Endometrium (tissue), 2 donors: ENCODE data around the gene STX3.

Experiments
- FAIRE-seq: peaks from 2 replicates; lab custom pipeline; 2012; peaks lifted over from hg19 to GRCh38; lab: Jason Lieb, UNC
- donor health status: control.
- donor health status: control.

The STX3 gene

DNA sequence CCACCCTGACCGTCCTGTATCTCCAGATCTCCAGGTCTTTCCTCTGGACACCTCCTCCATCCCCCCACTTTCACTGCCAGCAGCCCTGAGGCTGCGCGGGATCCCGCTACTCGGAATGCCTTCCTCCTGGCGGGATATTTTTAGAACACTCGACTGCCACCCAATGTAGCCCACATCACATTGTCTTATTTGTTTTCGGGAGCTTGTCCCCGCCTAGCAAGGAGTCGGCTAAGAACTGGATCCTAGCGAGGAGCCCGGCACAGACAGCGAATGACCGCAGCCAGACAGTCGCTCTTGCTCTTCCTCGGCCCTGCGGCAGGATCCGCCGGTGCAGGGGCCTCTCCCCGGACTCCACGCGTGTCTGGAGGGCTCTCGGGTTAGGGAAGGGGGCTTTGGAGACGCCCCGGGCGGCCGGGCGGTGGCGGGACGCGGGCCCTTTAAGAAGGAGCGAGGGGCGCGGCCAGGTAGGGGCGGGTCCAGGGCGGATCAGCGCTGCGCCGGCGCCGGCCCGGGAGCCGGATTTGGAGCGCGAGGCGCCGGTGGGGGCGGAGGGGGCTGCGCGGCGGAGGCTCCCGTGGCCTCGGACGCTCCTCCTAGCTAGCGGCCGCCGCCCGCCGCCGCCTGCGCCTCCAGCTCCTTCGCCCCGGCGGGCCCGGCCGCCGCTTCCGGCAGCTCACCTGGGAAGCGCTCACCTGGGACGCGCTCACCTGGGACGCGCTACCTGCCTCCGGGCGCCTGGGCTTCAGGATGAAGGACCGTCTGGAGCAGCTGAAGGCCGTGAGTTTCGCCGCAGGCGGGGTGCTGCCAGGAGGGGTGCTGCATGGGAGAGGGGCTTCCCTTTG lies at the start of gene STX3:
STX3 (plus strand) TSS at position 518 of the 842 bp plus-strand sequence; CDS start at position 748, 230 bp downstream.
- FAIRE-seq: no peak

DNA sequence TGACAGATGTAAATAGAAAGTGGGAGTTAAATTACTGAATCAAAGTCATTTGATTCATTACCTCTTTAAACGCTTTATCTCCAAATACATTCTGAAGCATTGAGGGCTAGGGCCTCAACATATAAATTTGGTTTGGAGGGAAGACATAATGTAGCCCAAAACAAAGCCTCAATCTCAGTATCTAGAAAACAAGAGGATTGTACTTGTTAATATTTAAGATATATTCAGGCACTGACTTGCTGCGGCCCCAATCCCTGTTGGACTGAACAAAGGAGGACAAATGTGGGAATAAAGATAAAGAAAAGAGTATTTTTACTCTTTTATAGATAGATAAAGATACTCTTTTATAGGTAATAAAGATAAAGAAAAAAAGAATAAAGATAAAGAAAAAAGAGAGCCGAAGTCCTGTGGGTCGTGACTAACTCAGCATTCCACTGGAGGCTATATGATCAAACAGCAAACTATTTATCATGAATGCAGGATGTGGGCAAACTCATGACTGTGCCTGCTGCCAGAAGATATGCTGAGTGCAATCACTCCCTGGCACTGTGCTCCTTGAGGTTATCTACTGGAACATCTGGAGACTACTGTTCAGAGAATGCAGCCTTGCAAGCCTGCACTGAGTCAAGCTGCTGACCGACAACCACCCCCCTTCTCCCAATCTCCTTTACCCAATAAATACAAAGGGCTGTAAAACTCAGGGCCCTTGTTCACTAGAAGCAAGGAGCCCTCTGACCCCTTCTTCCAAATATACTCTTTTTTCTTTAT lies 48.5 kb upstream of the STX3 start:
- FAIRE-seq: no peak

DNA sequence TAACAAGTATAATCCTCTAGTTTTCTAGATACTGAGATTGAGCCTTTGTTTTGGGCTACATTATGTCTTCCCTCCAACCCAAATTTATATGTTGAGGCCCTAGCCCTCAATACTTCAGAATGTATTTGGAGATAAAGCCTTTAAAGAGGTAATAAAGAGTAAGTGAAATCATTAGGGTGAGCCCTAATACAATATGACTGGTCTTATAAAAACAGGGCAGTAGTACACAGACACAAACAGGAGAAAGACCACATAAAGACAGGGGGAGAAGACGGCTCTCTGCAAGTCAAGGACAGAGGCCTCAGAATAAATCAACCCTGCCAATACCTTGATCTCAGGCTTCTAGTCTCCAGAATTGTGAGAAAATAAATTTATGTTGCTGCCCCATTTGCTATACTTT lies 47.8 kb upstream of the STX3 start:
- FAIRE-seq: no peak

DNA sequence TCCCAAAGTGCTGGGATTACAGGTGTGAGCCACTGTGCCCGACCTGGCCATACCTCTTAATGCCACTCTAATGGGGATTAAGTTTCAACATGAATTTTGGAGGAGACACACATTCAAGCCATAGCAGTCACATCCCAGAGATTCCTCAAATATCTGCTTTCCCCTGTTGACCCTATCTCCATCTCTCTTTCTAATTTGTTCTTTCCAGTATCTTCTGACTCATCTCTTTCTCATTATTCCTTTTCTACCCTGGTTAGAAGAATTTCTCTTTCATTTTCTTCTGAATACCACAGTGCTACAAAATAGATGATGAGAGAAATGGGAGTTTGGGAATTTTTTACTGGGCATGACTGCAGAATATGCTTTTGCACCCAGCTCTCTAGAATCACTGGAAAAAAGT lies 46.6 kb upstream of the STX3 start:
- FAIRE-seq: no peak

DNA sequence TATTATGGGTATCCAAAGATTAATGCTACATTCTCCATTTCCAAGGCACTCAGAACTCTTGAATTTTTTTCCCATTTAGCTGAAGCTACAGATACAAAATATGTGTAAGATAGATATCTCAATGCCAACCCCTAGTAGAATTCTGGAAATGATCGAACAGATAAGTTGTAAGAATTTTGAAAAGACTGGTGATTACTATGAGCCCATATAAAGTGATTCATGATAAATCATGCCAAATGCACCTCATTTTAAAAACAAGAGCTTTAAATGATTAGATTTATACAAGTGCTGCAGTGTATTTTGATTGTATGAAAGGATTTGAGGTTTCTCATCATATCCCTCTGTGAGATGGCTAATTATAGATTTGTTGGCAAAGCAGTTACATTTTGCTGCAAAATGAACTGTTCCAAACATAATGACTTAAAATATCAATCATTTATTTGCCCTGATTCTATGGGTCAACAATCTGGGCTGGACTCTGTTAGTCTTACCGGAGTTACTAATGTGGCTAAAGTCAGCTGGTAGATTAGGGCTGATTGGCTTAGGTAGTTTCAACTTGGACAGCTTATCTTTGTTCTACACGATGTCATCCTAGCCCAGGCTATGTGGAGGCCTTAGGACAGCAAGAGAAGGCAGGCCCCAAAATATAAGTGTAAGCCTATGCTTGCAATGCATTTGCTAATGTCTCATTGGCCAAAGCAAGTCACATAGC lies 44.9 kb upstream of the STX3 start:
- FAIRE-seq: no peak

DNA sequence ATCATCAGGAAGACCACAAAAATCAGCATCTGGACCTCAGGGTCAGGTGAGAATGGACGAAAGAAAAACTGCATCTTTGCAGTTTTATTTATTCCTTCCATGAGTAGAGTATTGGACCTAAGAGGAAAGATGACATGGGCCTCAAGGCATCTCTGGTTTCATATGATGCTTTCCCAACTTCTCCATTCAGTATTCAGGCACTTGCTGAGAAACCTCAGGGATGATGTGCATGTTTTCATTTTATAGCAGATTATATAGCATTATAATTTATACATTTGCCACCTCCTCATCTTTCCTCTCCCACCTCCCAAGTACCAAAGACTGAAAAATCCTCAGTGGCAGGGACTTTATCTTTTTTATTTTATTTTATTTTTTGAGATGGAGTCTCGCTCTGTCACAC lies 41.4 kb upstream of the STX3 start, which contains the start of gene OR10V1:
OR10V1 (minus strand) TSS at position 101 of the 400 bp plus-strand sequence; CDS start at position 101, 0 bp downstream.
- FAIRE-seq: no peak

DNA sequence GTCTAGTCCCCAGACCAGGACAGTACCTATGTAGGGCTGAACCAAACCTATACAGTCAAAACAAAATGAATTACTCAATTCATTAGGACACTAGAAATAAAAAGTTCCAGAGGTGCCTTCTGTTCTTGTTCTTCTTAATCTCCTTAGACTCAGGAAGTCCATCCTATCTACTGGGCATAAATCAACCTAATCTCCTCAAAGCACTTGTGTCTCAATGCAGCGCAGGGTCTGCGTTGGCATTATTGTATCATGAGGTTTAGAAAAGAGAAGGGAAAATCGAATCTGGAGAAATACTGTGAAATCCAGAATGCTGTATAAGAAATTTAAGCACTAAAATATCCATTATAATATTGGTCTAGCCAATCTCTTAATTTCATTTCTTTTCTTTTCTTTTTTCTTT lies 39.1 kb upstream of the STX3 start:
- FAIRE-seq: no peak

DNA sequence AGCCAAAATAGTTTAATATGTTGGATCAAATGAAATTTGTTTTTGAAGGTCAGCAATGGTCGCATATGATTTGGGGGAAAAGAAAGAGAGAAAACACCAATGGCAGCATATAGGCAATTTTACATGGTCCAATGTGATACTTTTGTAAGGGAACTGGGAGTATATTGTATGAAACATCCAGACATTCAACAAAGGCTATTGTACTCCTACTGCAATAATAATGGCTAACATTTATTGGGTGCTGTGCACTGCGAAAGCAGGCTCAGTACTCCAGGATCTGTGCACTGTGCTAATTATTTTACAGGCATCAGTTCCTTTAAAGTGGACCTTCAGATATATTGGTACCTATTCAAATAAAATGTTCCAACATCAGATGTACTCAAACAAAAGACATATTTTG lies 35.6 kb upstream of the STX3 start:
- no peak for FAIRE-seq

DNA sequence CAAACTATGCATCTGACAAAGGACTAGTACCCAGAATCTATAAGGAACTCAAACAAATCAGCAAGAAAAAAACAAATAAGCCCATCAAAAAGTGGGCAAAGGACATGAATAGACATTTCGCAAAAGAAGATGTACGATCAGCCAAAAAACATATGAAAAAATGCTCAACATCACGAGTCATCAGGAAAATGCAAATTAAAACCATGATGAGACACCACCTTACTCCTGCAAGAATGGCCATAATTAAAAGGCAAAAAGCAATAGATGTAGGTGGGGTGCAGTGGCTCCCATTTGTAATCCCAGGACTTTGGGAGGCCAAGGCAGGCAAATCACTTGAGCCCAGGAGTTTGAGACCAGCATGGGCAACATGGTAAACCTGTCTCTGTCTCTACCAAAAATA lies 31.1 kb upstream of the STX3 start:
- FAIRE-seq: no peak

DNA sequence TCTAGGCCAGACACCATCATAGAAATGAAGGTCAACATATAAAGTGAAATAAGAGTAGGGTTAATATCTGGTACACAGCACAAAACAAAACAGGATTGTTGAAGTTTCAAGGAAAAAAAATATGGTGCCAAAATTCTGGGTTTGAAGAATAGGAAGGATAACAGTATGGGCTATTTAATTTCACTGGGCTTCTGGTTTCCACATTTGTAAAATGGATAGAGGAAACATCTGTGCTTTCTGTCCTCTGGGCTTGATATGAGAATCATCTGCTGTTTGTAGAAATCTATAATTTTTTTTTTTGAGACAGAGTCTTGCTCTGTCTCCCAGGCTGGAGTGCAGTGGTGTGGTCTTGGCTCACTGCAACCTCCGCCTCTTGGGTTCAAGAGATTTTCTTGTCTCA lies 27.8 kb upstream of the STX3 start:
- FAIRE-seq: no peak

DNA sequence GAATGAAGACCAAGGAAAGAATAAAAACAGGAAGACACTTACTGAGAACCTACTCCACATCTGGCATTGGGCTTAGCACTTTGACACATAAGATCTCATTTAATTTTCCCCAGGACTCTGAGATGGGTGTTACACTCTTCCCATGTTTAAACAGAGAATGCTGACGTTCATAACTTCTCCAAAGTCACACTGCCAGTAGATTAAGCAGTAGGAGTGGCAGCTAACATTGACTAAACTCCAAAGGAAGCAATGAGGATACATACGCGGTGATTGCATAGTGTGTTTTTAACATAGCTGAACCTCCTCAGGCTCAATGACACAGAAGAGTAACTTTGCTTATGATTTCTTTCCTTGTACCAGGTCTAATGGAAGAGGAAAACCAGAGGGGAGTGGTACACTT lies 27.0 kb upstream of the STX3 start:
- no peak for FAIRE-seq

DNA sequence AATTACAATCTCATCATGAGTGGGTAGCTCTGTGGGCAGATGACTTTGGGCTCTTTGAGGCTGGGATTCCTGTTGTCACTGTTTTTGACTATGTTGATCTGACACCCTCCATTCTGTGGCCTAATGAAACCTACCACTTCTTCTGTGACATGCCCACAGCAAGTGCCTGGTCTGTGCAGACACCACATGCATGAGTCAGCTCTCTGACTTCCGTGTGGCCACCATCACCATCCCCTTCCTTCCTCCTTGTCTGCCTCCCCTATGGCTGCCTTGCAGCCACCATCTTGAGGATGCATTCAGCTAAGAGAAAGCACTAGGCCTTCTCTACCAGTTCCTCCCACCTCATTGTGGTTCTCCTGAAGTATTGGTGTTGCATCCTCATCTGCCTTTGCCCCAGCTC lies 26.3 kb upstream of the STX3 start:
- FAIRE-seq: no peak

DNA sequence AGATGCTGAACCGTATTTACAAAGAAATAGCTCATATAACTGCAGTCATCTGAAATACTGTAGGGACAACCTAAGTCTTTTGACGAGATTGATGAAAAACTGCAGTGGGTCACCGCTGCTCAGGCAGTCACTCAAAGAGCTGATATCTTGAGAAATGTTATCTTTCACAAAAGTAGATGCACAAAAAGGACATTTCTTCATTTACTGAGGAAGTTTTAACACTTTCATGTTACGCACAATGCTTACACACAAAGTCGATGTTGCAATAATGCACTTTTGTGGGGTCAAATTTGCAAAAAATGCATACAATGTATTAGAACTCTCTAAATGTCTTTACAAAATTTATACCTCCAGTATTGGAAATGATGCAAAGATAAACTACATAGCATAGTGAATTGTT lies 25.3 kb upstream of the STX3 start:
- FAIRE-seq: no peak

DNA sequence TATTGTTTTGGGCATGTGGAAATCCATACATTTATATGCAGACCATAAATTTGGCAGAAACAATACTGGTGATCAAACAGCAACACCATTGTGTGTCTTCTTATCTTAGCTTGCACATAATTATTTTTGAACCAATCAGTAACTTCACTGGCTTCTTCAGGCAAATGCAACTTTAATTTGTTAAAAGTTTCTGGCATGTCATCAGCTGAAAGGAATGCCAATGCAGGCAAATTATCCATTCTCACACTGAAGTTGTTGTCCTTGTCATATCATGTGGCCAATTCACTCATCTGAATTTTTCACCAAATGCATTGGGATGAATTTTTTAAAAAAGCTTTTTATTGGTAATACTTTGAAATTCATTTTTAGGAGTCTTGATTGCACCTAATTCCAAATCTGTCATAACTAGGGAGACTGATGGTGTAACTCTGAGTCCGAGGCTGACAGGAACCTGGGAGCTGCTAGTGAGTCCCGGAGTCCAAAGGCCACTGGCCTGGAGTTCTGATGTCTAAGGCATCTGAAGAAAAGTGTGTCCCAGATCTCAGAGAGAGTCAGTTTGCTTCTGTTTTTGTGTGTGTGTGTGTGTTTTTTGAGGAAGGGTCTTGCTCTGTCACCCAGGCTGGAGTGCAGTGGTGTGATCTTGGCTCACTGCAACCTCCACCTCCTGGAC lies 24.1 kb upstream of the STX3 start:
- no peak for FAIRE-seq

DNA sequence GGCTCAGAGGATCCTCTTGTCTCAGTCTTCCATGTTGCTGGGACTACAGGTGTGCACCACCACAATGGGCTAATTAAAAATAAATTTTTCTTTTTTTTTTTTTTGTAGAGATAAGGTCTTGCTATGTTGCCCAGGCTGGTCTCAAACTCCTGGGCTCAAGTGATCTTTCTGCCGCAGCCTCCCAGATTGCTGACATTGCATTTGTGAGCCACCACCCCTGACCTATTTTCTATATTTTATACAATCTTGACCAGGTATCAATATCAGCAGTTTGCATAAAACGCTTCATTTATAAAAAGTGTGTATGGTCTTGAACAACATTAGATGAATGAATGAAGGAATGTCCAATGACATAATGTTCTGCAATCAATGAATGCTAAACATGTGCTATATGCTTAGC lies 9.1 kb upstream of the STX3 start:
- FAIRE-seq: no peak

DNA sequence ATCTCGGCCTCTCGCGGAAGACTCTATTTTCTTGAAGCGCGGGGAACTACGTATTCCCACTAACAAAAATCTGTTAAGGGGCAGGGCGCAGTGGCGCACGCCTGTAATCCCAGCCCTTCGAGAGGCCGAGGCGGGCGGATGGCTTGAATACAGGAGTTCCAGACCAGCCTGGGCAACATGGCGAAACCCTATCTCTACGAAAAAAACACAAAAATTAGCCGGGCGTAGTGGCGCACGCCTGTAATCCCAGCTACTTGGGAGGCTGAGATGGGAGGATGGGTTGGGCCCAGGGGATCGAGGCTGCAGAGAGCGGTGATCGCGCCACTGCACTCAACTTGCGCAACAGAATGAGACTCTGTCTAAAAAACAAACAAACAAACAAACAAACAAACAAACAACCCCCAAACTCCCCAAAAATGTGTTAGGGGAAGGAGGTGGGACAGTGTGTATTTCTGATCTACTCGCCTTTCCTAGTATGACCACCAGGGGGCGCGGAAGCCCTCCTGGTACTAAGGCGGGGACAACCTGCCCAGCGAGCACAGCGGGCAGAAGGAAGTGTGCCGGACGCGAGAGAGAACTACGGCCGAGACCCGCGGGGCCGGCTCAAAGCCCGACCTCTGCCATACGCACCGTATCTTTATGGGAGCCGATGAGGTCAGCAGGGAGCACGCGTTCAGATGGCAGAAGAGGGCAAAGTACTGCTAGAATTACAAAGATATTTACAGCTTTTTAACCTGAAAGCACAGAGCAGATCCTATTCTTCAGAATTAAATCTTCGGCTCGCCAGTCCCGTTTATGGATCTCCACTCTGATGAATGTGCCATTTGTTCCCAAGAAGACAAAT lies 1.3 kb upstream of the STX3 start:
- FAIRE-seq: peak; percentile 12

DNA sequence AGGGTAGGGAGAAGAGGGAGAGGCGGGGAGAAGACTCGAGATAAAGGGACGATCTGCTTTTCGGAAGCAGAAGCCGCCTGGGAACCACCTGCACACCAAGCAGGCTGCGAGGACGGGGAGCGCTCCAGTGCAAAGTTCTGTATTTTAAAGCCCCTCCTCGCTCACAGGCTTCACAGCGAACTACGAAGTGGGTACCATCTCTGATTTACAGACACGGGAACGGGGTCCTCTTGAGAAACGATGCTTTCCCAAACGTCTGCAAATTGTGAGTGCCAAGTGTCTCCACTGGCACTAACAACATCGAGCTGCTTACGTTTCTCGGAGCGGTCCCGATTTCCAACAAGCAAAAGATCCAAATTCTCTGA lies 700 bp upstream of the STX3 start:
- FAIRE-seq: no peak

DNA sequence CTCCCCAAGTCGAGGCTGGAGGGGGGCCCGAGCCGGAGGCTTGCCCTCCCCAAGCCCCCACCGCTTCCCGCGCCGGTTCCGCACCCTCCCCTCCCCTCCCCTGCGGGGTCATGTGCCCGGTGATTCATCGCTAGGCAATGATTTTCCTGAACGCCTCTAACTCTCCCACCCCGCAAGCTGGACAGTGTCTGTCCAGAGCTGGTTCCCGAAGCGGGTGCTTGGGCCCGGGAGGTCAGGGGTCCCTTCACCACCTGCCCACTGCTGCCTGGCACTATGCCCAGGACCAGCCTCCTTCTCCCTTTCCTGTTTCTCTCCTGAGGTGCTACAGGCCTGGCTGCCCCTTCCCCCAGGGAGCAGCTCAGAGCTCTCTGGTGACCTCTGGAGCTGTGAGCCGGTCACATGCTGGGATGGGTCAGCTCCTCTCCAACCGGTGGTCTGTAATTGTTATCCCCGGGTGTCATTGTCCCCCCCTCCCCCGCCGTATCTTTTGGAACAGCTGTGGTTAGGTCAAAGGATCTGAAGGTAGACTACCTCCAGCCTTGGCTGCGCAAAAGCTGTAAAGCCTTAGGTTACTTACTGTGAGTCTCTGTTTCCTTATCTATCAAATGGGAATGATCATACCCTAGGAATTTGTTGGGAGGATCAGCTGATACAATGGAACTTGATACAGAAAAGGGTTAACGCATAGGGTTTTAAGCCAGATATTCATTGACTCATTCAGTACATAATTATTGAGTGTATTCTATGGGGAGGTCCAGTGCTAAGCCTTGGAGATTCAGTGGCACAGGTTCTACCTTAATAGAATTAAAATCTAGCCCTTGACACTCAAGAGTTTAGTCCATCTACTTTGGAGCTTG lies 753 bp downstream of the STX3 start:
- no peak for FAIRE-seq

DNA sequence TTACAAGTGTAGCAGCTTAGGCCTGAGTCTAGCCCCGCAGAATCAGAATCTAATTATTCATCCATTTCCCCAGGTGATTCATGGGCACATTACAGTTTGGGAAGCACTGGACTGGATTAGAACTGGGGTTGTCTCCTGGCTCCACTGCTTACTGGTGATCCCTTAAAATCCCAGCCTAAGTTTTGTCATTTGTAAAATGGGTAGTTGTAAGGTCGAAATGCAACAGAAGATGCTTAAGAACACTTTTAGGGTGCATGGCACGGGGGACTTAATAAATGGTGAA lies 1.3 kb downstream of the STX3 start:
- no peak for FAIRE-seq

DNA sequence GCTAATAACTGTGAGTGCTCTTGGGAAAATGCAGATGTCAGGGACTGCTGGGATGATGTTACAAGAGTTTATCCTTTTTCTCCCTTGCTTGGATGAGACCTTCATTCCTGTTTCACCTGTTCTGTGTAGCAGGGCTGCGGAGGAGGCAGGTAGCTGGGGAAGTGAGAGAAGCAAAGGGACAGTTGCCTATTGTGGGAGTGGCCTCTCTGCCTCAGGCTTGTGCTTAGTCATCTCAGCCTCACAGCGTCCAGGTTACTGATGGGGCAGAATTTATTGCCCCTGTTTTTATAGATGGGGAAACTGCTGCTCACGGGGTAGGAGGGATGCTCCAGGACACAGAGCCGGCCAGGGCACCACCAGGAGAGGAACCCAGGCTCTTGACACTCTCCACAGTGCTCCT lies 1.7 kb downstream of the STX3 start:
- FAIRE-seq: no peak
